Left kidney (tissue), 8 donors: Measurements from ENCODE around the gene PDZD11. TPM values are rescaled to one million over a fixed set of nuclear protein-coding genes. Genes with fewer than 3 reads are reported as not detected.
"Not testable (repeated sequence)": the region's sequence is repeated elsewhere in the genome, so short reads cannot be mapped to it uniquely, and the experiment has no call there.

Experiments
- DNase-seq: peaks from one replicate; pipeline ENCODE4 v3.0.0-alpha.2; 2013
- long read RNA-seq, 8 donors: transcript quantifications; one replicate each; lab custom pipeline, GENCODE V29; 2026
- polyA plus RNA-seq: library from polyadenylated mRNA; unstranded; fragments of 120-200 nt; gene quantifications from one replicate; pipeline ENCODE4 v1.2.1, GENCODE V29; 2013; ENCODE audit not compliant: insufficient read length

The PDZD11 gene, protein sequence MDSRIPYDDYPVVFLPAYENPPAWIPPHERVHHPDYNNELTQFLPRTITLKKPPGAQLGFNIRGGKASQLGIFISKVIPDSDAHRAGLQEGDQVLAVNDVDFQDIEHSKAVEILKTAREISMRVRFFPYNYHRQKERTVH
- 55.9 TPM for polyA plus RNA-seq
- long read RNA-seq, donor 1, transcript PDZD11-201 (7 exons, 1,043 nt), result major isoform, 29 of 40 reads
- long read RNA-seq, donor 1, partial matches to known transcripts, result 7 of 40 reads
- long read RNA-seq, donor 1, other reads (novel, unspliced or antisense), result 0 of 40 reads
- long read RNA-seq, donor 2, transcript PDZD11-201 (7 exons, 1,043 nt), result major isoform, 27 of 29 reads
- long read RNA-seq, donor 2, partial matches to known transcripts, result 0 of 29 reads
- long read RNA-seq, donor 2, other reads (novel, unspliced or antisense), result 0 of 29 reads
- long read RNA-seq, donor 3, transcript PDZD11-201 (7 exons, 1,043 nt), result major isoform, 21 of 36 reads
- long read RNA-seq, donor 3, partial matches to known transcripts, result 15 of 36 reads
- long read RNA-seq, donor 3, other reads (novel, unspliced or antisense), result 0 of 36 reads
- long read RNA-seq, donor 4, partial matches to known transcripts, result 0 of 1 reads
- long read RNA-seq, donor 4, other reads (novel, unspliced or antisense), result 0 of 1 reads
- long read RNA-seq, donor 5, transcript PDZD11-201 (7 exons, 1,043 nt), result major isoform, 47 of 62 reads
- long read RNA-seq, donor 5, transcript PDZD11-202 (8 exons, 784 nt), result minor isoform, 8 of 62 reads
- long read RNA-seq, donor 5, partial matches to known transcripts, result 7 of 62 reads
- long read RNA-seq, donor 5, other reads (novel, unspliced or antisense), result 0 of 62 reads
- long read RNA-seq, donor 6, transcript PDZD11-201 (7 exons, 1,043 nt), result major isoform, 21 of 24 reads
- long read RNA-seq, donor 6, partial matches to known transcripts, result 0 of 24 reads
- long read RNA-seq, donor 6, other reads (novel, unspliced or antisense), result 0 of 24 reads
- long read RNA-seq, donor 7, transcript PDZD11-201 (7 exons, 1,043 nt), result major isoform, 38 of 57 reads
- long read RNA-seq, donor 7, partial matches to known transcripts, result 15 of 57 reads
- long read RNA-seq, donor 7, other reads (novel, unspliced or antisense), result 0 of 57 reads
- long read RNA-seq, donor 8, transcript PDZD11-201 (7 exons, 1,043 nt), result major isoform, 10 of 12 reads
- long read RNA-seq, donor 8, partial matches to known transcripts, result 0 of 12 reads
- long read RNA-seq, donor 8, other reads (novel, unspliced or antisense), result 0 of 12 reads

DNA sequence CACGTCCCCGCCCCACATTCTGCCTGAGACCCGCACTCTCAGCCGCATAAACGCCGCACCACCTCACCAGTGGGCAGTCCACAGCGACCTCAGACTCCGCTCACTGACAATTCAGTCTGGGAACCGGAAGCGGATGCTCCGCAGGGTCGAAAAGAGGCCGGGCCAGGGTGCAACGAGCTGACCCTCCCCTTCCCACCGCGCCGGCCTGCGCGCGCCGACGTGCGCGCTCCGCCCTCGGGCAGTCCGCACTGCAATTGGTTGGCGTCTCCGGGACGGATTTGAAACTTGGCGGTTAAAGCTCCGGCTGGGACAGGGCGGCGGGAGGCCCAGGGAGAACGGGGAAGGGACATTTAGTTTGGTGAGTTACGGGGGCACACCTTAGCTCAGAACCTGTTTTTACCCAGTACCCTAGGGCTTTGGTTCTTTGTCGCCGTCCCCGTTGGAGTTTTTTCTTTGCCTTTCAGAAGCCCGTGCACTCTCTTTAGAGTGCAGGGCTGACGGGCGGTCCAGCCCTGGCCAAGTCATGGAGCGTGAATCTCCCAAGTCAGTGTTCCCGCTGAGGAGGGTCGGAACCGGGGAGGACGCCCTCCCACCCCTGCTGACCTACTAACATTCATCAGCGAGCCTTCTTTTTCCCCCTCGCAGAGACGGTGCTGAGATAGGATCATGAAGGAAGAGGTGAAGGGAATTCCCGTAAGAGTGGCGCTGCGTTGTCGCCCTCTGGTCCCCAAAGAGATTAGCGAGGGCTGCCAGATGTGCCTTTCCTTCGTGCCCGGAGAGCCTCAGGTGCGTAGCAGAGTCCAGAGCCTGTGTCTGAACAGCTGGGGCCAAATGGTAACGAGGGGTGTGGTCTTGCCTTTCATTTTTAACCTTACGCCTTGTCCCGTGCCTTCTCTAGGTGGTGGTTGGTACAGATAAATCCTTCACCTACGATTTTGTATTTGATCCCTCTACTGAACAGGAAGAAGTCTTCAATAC, at the start of gene PDZD11, which contains the start of gene KIF4A:
TSS of gene PDZD11 (minus strand) at position 135 of the 978 bp plus-strand sequence. CDS start 586 bp downstream, outside the sequence.
TSS of gene KIF4A (plus strand) at position 312 of the 978 bp plus-strand sequence. CDS start at position 667, 355 bp downstream.
- DNase-seq, result peak; percentile 75

DNA sequence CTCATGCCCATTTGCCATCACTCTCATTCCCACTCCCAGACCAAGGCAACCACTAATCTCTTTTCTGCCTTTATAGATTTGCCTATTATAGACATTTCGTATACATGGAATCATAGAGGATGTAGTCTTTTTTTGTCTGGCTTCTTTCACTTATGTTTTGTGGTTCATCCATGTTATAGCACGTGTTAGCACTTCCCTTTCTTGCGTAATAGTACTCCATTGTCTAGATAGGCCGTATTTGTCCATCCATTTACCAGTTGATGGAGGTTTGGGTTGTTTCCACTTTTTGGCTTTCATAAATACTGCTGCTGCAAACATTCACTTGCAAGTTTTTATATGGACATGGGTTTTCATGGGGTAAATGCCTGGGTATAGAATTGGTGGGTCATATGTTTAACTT, 48.6 kb upstream of the PDZD11 start:
- no peak for DNase-seq

DNA sequence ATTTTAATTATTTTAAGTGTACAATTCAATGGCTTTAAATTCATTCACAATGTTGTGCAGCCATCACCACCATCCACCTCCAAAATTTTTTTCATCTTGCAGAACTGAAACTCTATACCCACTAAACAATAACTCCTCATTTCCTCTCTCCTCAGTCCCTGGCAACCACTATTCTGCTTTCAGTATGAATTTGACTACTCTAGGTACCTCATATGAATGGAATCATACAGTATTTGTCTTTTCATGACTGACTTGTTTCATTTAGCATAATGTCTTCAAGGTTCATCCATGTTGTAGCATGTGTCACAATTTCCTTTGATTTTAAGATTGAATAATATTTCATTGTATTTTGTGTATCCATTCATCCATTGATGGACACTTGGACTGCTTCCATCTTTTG, 47.0 kb upstream of the PDZD11 start:
- no peak for DNase-seq

DNA sequence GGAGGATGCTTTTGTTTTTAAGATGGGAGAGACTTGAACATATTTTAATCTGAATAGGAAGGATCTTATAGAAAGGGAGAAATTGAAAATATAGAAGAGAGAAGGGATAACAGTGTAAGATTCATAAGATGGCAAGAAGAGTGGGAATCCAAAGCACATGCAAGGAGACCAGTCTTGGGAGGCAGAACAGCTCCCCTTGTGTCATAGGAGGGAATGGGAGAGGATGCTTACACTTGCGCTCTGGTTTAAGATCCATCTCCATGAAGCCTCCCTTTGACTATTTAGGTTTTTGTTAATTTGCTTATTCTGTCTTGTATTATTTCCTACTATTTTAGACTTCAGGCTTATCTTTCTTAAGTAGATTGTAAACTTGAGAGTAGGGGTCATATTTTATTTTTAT, 42.9 kb upstream of the PDZD11 start:
- no peak for DNase-seq

DNA sequence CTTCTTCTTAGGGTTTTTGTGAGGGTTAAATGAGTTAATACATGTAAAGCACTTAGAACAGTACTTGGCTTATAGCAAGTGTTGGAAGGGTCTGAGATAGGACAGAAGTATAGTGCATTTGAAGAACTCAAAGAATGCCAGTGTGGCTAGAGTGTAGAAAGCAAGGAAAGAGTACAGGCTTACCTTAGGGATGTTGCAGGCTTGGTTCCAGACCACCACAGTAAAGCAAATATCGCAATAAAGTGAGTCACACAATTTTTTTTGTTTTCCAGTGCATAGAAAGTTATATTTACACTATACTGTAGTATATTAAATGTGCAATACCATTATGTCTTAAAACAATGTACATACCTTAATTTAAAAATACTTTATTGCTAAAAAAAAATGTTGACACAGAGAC, 41.4 kb upstream of the PDZD11 start:
- no peak for DNase-seq

DNA sequence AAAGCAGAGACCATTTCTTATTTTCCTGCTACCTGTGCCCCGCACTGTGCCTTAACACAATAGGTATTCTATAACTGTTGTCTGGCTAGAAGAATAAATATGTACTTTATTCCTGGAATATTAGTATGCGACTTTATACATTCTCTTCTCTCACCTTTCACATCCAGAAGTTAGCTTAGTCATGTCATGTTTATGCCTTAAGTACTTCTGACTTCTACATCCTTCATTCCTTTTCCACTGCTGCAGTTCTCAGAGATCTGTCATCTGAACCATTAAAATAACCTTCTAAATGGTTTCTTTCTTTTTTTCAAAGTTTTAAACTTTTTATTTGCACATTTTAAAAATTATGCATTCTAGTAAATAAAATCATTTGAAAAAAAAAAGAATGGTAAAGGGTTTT, 34.6 kb upstream of the PDZD11 start:
- DNase-seq, result no peak

DNA sequence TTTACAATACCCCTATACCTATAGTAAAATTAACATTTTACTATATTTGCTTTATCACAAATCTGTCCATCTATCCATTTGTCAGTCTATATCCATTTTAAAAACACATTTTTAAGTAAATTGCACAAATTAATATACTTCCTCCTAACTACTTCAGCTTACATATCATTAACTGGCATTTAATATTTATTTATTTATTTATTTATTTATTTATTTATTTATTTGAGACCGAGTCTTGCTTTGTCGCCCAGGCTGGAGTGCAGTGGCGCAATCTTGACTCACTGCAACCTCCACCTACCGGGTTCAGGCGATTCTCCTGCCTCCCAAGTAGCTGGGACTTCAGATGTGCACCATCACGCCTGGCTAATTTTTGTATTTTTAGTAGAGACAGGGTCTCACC, 33.9 kb upstream of the PDZD11 start:
- not testable (repeated sequence) for DNase-seq

DNA sequence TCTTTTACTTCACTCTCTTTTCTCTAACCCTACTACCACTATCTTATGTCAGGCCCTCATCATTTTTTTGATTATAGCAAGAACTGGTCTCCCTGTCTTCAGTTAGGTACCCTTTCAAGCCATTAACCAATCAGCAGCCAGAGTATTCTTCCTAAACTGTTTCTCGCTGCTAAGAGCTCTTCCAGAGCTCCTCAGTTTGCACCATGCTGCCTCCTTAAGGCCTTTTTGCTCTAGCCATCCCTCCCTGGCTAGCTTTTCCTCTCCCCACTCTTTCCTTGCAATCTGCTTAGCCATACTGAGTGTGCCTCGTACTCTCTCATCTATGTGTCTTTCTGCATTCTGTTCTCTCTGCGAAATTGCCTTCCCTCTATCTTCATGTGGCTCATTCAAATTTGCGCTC, 33.1 kb upstream of the PDZD11 start:
- DNase-seq, result no peak

DNA sequence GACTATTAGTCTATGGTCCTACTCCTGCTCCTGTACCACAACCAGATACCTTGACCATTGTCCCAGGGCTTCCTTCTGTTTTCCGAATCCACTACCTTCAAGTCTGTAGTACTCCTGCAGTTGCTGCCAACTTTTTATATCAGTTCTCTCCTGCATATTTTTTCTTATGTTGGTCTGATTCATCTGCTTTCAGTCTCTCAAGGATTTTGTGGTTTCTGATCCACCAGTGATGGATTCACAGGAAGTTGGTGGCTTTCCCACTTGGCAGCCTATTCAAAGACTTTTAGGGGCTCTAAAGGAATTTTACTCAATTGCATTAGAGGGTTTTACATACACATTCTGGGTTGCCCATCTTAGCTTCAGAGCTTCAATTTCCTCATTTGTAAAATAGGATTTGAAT, 23.8 kb upstream of the PDZD11 start:
- no peak for DNase-seq

DNA sequence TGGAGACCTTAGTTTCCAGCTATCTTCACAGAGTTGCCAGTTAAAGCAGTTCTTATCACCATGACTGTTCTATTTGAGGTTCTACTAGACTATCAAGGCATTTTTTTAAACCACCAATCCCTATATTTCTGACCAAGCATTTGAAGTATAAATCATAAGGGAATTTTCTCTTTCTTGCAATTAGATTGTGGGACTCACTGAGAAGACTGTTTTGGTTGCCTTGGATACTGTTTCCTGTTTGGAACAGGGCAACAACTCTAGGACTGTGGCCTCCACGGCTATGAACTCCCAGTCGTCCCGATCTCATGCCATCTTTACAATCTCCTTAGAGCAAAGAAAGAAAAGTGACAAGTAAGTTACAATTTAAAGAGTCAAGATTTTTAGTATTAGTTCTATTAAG, 12.0 kb upstream of the PDZD11 start:
- DNase-seq, result no peak

DNA sequence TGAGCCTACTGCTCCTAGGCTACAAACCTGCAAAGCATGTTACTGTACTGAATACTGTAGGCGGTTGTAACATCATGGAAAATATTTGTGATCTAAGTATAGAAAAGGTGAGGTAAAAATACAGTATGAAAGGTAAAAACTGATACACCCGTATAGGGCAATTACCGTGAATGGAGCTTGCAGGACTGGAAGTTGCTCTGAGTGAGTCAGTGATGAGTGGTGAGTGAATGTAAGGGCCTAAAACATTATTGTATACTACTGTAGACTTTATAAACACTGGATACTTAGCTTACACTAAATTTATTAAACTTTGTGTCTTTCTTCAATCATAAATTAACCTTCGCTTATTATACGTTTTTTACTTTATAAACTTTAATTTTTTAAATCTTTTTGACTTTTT, 3.9 kb upstream of the PDZD11 start:
- no peak for DNase-seq

DNA sequence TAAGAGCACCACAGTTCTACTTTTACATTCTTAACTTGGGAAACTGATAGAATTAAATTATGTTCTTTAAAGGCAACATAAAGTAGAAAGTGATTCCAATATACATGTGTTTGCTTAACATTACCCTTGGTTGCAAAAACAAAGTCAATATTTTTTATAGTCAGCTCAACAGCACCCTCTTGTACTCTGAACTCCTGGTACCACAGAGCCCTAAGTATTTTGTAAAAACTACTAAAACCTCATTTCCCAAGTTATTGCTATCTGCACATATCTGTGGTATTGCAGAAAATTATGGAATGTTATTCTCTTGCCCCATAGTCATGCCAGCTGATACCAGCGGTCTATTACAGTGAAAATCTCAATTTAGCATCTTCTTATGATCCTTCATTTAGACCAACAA, 3.1 kb upstream of the PDZD11 start:
- DNase-seq, result no peak

DNA sequence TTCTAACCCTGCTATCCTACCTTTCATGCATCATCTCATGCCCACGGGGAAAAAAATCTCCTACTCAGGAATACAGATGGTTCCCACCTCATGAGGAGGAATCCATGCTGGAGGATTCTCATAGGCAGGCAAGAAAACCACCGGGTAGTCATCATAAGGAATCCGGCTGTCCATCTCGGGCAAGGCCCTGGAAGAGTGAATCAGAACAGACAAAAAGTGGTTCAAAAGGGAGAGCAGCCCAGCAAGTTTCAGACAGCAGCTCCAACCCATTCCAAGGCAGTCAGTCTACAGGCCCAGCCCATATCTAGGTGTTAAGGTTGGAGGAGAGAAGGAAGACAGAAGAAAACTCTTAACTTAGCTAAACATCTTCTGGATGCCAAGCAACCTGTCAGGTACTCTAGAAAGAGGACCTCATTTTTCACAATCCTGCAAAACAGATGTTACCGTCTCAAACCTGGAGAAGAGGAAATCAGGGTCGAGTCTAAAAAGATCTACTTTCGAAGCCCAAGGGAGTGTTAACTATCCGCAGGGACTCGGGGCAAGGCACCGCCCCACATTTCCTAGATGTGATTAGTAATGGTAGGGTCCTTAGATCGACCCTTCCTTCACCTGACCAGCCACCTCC, 447 bp downstream of the PDZD11 start:
- DNase-seq, result no peak

DNA sequence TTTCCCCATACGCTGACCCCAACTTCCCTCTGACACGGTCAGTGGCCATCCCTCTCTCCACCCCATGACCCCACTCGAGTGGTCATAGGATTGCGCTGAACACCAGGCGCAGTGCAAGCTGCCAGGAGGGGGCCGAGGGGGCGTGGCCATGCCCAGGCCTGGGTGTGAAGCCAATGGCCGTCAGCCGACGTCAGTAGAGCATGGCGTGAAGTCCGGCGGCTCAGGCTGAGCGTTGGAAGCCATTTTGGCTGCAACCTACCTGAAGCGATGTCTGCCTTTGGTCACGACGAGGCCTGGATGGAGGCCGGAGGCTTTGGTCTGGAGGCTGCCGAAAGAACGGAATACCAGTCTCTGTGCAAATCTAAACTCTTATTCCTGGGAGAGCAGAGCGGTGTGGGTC, 7.8 kb downstream of the PDZD11 start, which contains the start of gene RAB41:
TSS of gene RAB41 (plus strand) at position 222 of the 400 bp plus-strand sequence. CDS start at position 268, 46 bp downstream.
- no peak for DNase-seq

DNA sequence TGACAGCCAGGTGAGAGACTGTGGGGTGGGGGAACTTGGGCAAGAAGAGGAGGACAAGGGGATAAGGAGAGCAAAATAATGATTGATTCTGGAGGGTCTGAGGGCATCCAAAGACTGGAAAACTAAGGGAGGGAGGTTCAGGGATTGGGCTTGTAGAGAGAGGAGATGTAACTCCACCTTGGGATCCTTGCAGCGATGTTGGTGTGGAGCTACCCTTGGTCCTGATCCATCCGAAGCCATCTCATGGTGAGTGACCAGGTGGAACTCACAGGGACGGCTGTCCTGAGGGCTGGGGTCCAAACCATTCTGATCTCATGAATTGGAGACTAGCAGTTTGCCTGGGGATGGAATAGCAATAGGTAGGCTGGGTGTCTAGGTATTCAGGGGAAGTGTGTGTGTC, 9.2 kb downstream of the PDZD11 start:
- no peak for DNase-seq

DNA sequence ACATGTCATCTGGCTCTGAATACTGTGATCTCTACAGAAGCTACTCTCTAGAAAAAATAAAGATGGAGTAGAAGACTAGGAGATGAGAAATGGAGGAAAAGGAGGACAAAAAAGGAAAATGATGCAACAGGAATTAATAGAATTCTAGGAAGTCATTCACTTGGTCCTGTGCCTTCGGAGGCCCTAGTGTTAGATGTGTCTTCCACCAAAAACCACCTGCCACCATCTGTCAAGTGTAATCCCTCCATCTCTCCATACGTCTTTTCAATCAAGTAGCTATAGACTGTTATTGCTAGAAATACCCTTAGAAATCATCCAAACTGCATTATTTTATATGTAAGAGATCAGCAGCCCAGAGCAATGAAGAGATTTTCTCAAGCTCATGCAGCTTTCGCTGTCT, 10.6 kb downstream of the PDZD11 start:
- no peak for DNase-seq

DNA sequence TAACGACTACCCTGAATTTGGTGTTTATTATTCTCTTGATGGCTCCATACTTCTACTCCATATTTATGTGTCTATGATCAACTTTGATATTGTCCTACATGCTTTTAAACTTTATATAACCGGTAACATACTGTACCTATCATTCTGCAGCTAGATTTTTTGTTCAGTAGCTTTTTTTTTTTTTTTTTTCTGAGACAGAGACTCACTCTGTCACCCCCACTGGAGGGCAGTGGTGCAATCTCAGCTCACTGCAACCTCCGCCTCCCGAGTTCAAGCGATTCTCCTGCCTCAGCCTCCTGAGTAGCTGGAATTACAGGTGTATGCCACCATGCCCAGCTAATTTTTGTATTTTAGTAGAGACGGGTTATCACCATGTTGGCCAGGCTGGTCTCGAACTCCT, 15.7 kb downstream of the PDZD11 start:
- DNase-seq, result not testable (repeated sequence)

DNA sequence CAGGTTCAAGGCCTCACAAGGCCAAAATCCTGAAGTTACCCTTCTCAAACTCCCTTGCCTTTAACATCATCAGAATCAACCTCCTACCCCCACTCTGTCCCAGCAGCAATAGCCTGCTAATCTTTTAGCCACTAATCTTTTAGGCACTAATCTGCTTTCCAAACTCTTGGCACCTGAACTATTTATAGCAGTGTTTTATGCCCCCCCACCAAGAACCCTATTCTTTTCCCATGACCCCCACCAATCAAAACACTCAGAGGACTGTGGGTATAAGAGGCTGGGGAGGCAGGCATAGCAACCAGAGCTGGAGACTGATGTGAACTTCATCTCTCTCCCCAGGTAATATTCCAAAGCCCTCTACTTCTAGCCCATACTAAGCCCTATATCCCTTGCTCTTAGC, 21.7 kb downstream of the PDZD11 start, which contains the start of gene ARR3:
TSS of gene ARR3 (plus strand) at position 301 of the 400 bp plus-strand sequence. CDS start 1,052 bp downstream, outside the sequence.
- DNase-seq, result no peak

DNA sequence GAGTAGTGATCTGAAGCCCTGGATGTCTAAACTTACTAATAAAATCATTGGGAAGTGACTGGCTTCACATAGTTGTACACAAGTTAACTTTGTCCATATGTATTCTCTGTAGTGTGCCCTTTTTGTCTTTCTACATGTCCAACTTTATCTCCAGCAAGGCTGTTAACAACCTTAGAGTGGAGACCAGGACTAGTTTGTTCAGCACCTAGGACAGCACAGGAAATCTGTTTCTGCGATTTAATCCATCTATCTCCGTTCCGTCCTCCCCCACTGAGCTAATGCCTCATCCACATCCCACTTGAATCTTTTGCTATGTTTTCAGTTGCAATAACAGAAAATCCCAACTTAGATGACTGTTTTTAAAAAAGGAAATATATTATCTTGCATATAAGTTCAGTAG, 24.9 kb downstream of the PDZD11 start:
- no peak for DNase-seq

DNA sequence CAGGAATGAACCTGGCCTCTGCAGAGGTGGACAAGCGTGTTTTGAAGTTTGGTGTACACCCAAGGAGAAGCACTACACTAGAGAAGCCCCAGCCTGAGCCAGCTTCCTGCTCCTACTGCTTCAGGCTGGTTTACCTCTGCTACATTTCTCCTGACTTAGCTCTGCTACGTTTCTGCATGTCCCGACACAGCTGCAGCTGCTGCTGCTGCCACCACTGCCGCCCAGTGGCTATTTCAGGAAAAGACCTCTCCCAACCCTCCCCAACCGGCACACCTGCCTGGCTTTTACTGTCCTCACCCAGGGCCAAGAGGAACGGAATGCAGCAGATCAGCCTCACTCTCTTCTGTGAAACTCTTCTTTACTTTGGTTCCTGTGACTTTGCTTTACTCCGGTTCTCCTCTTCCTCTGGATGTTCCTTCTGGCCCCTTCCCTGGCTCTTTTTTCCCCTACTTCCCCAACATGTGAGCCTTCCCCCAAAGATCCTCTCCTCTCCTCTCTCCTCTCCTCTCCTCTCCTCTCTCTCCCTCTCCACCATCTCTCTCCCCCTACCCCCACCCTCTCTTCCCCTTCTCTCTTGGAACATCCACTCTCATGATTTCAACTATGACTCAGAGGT, 26.7 kb downstream of the PDZD11 start:
- DNase-seq, result peak; percentile 18
